ENCODE measurements around the gene TRIM64C.
"Not testable (repeated sequence)": the region's sequence is repeated elsewhere in the genome, so short reads cannot be mapped to it uniquely, and the experiment has no call there.

The TRIM64C gene

GRCh38 chr11:49059012-49059411, at the start of gene TRIM64C:
Gene TRIM64C (minus strand): TSS chr11:49059112. CDS start chr11:49059112, 0 bp downstream.
- not testable (repeated sequence) for H3K9ac ChIP-seq (ENCODE audit: low read depth, low read length); H3K27me3 ChIP-seq (ENCODE audit: insufficient read depth, low read length); H3K36me3 ChIP-seq (ENCODE audit: insufficient read depth, low read depth, low read length); H3K4me1 ChIP-seq (ENCODE audit: insufficient read depth, low read length); H3K27ac ChIP-seq (ENCODE audit: low read length); H3K4me3 ChIP-seq (ENCODE audit: low read length)
- H3K9me3 ChIP-seq (ENCODE audit: insufficient read depth, low read depth, low read length) = peaks cover 67% of the 10 kb centered on the region

DNA sequence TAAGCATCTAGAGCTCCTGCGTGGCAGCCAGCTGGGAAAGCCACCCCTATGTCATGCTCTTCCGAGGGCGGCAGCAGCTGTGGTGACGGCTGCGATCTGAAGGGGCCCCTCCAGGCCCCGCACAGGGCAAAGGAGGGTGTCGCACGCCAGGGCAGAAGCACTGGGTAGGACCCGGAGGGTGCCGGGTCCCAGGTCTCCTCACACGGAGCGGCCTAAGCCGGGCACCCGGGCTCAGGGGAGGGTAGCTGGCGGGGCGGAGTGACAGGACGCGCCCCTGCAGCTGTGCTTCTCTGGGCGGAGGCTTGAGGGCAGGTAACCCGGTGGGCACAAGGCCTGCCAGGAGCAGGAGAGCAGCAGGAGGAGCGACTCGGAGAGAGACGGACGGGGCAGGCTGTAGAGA, 43.4 kb upstream of the TRIM64C start:
- H3K4me1 ChIP-seq (ENCODE audit: insufficient read depth, low read length); H3K9ac ChIP-seq (ENCODE audit: low read depth, low read length); H3K27me3 ChIP-seq (ENCODE audit: insufficient read depth, low read length); H3K36me3 ChIP-seq (ENCODE audit: insufficient read depth, low read depth, low read length); H3K4me3 ChIP-seq (ENCODE audit: low read length); H3K27ac ChIP-seq (ENCODE audit: low read length): not testable (repeated sequence)
- peaks cover 65% of the 10 kb centered on the region for H3K9me3 ChIP-seq (ENCODE audit: insufficient read depth, low read depth, low read length)

- not testable (repeated sequence) for H3K36me3 ChIP-seq (ENCODE audit: insufficient read depth, low read depth, low read length); H3K4me1 ChIP-seq (ENCODE audit: insufficient read depth, low read length); H3K27me3 ChIP-seq (ENCODE audit: insufficient read depth, low read length); H3K9ac ChIP-seq (ENCODE audit: low read depth, low read length); H3K4me3 ChIP-seq (ENCODE audit: low read length); H3K27ac ChIP-seq (ENCODE audit: low read length)
- peaks cover 74% of the 10 kb centered on the region for H3K9me3 ChIP-seq (ENCODE audit: insufficient read depth, low read depth, low read length)
Observed at GRCh38 chr11:49069897-49070296, 11.0 kb upstream of the TRIM64C start.

DNA sequence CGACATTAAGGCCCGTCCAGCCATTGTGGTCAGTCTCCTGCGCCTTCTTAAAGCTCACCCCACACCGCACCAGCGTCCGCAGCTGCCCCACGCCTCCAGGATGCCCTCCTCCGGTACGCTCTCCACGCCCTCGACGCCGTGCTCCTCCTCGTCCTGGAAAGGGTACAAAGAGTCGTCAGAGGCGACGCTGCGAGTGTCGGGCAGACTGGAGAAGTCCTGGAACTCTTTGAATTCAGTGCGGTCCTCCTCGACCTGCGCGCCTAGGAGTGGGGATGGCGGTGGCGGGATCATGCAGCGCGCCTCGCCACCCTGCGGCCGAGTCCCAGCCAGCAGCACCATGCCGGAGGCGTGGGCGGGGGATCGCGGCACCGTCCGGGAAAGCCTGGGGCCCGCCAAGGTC, 9.1 kb downstream of the TRIM64C start:
- not testable (repeated sequence) for H3K9ac ChIP-seq (ENCODE audit: low read depth, low read length); H3K27ac ChIP-seq (ENCODE audit: low read length); H3K4me1 ChIP-seq (ENCODE audit: insufficient read depth, low read length); H3K4me3 ChIP-seq (ENCODE audit: low read length); H3K27me3 ChIP-seq (ENCODE audit: insufficient read depth, low read length); H3K36me3 ChIP-seq (ENCODE audit: insufficient read depth, low read depth, low read length)
- peaks cover 35% of the 10 kb centered on the region for H3K9me3 ChIP-seq (ENCODE audit: insufficient read depth, low read depth, low read length)

- H3K27me3 ChIP-seq (ENCODE audit: insufficient read depth, low read length); H3K9ac ChIP-seq (ENCODE audit: low read depth, low read length); H3K4me1 ChIP-seq (ENCODE audit: insufficient read depth, low read length); H3K4me3 ChIP-seq (ENCODE audit: low read length); H3K36me3 ChIP-seq (ENCODE audit: insufficient read depth, low read depth, low read length); H3K27ac ChIP-seq (ENCODE audit: low read length): not testable (repeated sequence)
- H3K9me3 ChIP-seq (ENCODE audit: insufficient read depth, low read depth, low read length) = peaks cover 19% of the 10 kb centered on the region
Observed at GRCh38 chr11:49048229-49048628, 10.7 kb downstream of the TRIM64C start.

DNA sequence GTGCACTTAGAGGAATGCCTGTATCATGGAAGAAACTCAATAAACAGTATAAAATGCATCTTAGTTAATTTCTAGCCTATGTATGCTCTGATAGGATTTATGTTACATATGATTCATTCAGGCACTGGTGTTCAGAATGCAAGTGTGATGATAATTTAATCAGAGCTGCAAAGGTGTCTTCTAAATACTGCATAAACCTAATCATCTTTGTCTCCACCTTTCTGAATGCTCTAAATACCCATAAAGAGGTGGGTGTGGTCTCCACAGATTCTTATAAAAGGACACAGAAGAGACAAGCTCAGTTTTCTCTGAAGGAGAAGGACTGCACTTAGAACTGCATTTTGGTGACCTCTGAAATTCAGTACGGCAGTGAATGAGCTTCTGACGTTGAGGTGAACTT, 30.4 kb downstream of the TRIM64C start, which contains the start of gene TRIM49B:
TRIM49B (plus strand) TSS at position 301 of the 400 bp plus-strand sequence. CDS start 2,777 bp downstream, outside the sequence.
- not testable (repeated sequence) for H3K36me3 ChIP-seq (ENCODE audit: insufficient read depth, low read depth, low read length); H3K9ac ChIP-seq (ENCODE audit: low read depth, low read length); H3K4me3 ChIP-seq (ENCODE audit: low read length); H3K27me3 ChIP-seq (ENCODE audit: insufficient read depth, low read length); H3K4me1 ChIP-seq (ENCODE audit: insufficient read depth, low read length); H3K27ac ChIP-seq (ENCODE audit: low read length)
- H3K9me3 ChIP-seq (ENCODE audit: insufficient read depth, low read depth, low read length) = peaks cover 30% of the 10 kb centered on the region
